Measurements from ENCODE around the gene ADAMTSL4.

The ADAMTSL4 gene

GRCh38 chr1:150548632-150549495, at the start of gene ADAMTSL4:
Gene ADAMTSL4, plus strand, starts transcription at chr1:150549408. Its CDS starts 2,881 bp downstream, at chr1:150552289.
- peak; percentile 88 for DNase-seq (ENCODE audit: low read depth)

GRCh38 chr1:150505431-150505830, 43.8 kb upstream of the ADAMTSL4 start:
- DNase-seq (ENCODE audit: low read depth), result no peak

GRCh38 chr1:150507912-150508864, 41.0 kb upstream of the ADAMTSL4 start, which contains the start of gene ECM1:
Gene ECM1, plus strand, starts transcription at chr1:150508109. Its CDS starts 101 bp downstream, at chr1:150508210.
- DNase-seq (ENCODE audit: low read depth), result peak; percentile 73

GRCh38 chr1:150508982-150509381, 40.2 kb upstream of the ADAMTSL4 start:
- DNase-seq (ENCODE audit: low read depth), result no peak

GRCh38 chr1:150511551-150511950, 37.7 kb upstream of the ADAMTSL4 start:
- DNase-seq (ENCODE audit: low read depth), result no peak

GRCh38 chr1:150511985-150512660, 37.1 kb upstream of the ADAMTSL4 start:
- no peak for DNase-seq (ENCODE audit: low read depth)

- DNase-seq (ENCODE audit: low read depth), result peak; percentile 22
Measured at GRCh38 chr1:150512846-150513245, 36.4 kb upstream of the ADAMTSL4 start.

GRCh38 chr1:150513351-150513791, 35.8 kb upstream of the ADAMTSL4 start:
- DNase-seq (ENCODE audit: low read depth), result no peak

- no peak for DNase-seq (ENCODE audit: low read depth)
Measured at GRCh38 chr1:150514260-150514659, 34.9 kb upstream of the ADAMTSL4 start.

- DNase-seq (ENCODE audit: low read depth), result no peak
Measured at GRCh38 chr1:150514913-150515327, 34.3 kb upstream of the ADAMTSL4 start.

- peak; percentile 96 for DNase-seq (ENCODE audit: low read depth)
Measured at GRCh38 chr1:150515328-150516049, 33.7 kb upstream of the ADAMTSL4 start, which contains the start of gene FALEC. Gene FALEC, plus strand, starts transcription at chr1:150515752.

- DNase-seq (ENCODE audit: low read depth), result no peak
Measured at GRCh38 chr1:150516050-150516591, 33.1 kb upstream of the ADAMTSL4 start.

- DNase-seq (ENCODE audit: low read depth), result no peak
Measured at GRCh38 chr1:150516616-150517015, 32.6 kb upstream of the ADAMTSL4 start.

- DNase-seq (ENCODE audit: low read depth), result no peak
Measured at GRCh38 chr1:150521196-150521968, 27.8 kb upstream of the ADAMTSL4 start.

- DNase-seq (ENCODE audit: low read depth), result no peak
Measured at GRCh38 chr1:150525348-150525747, 23.9 kb upstream of the ADAMTSL4 start.

GRCh38 chr1:150528196-150528595, 21.0 kb upstream of the ADAMTSL4 start:
- peak; percentile 27 for DNase-seq (ENCODE audit: low read depth)

- DNase-seq (ENCODE audit: low read depth), result peak; percentile 60
Measured at GRCh38 chr1:150529017-150529416, 20.2 kb upstream of the ADAMTSL4 start.

GRCh38 chr1:150530491-150531159, 18.6 kb upstream of the ADAMTSL4 start:
- no peak for DNase-seq (ENCODE audit: low read depth)

- no peak for DNase-seq (ENCODE audit: low read depth)
Measured at GRCh38 chr1:150532860-150533259, 16.3 kb upstream of the ADAMTSL4 start.

All from fibroblast of gingiva (primary cell).